SKM-1 treated with dmso at 0.1 percent for 144 hours (cell line): ENCODE measurements around the gene SELENOO.

Experiments used
- DNase-seq: peaks from one replicate; lab custom pipeline; 2025; ENCODE audit not compliant: unreplicated experiment; lab: John Stamatoyannopoulos, UW

Gene SELENOO

GRCh38 chr22:50215297-50216054, 14.7 kb downstream of the SELENOO start:
- DNase-seq, result no peak

GRCh38 chr22:50216055-50216683, 15.4 kb downstream of the SELENOO start:
- DNase-seq, result no peak

- DNase-seq, result no peak
Observed at GRCh38 chr22:50216684-50217520, 16.1 kb downstream of the SELENOO start.

GRCh38 chr22:50217543-50218152, 16.8 kb downstream of the SELENOO start:
- DNase-seq, result no peak

- DNase-seq, result no peak
Observed at GRCh38 chr22:50218153-50218995, 17.6 kb downstream of the SELENOO start.

GRCh38 chr22:50218996-50219727, 18.4 kb downstream of the SELENOO start:
- DNase-seq, result no peak

- no peak for DNase-seq
Observed at GRCh38 chr22:50219800-50220602, 19.2 kb downstream of the SELENOO start.

- DNase-seq, result no peak
Observed at GRCh38 chr22:50220603-50221409, 20.0 kb downstream of the SELENOO start.

- no peak for DNase-seq
Observed at GRCh38 chr22:50221410-50222300, 20.8 kb downstream of the SELENOO start.

- DNase-seq, result no peak
Observed at GRCh38 chr22:50222508-50222907, 21.7 kb downstream of the SELENOO start.

- no peak for DNase-seq
Observed at GRCh38 chr22:50224071-50224470, 23.3 kb downstream of the SELENOO start.

- DNase-seq, result no peak
Observed at GRCh38 chr22:50225200-50225969, 24.6 kb downstream of the SELENOO start.

GRCh38 chr22:50226063-50226874, 25.5 kb downstream of the SELENOO start:
- DNase-seq, result no peak

- no peak for DNase-seq
Observed at GRCh38 chr22:50226875-50227165, 26.0 kb downstream of the SELENOO start.

- no peak for DNase-seq
Observed at GRCh38 chr22:50227579-50228215, 26.9 kb downstream of the SELENOO start.
